ENCODE results near the gene ULK4. TPM values are rescaled to one million over a fixed set of nuclear protein-coding genes. Genes with fewer than 3 reads are reported as not detected.

Gene ULK4
- total and polyA plus RNA-seq, 2 of the 8 experiments (the other 6 are each of a cell fraction or from before 2014, with no cell fraction given) = 3.0 to 10.8 TPM

- no peak overlapping the region for H3K18ac ChIP-seq (ENCODE audit: extremely low read depth, low read length)
- DNase-seq (ENCODE audit: low read depth in 1 of 2, low spot score in 2 of 2) (no peak), FAIRE-seq (no peak)
These were observed 210.3 kb downstream of the ULK4 start for GRCh38 chr3:41751597-41751996.

More at GRCh38 chr3:41751597-41751996, 210.3 kb downstream of the ULK4 start:
- no peak overlapping the region for H4K8ac ChIP-seq (ENCODE audit: extremely low read depth, insufficient read depth, low read length)
- no peak overlapping the region for H3K4me2 ChIP-seq (ENCODE audit: insufficient read depth in 1 of 2, low read depth in 2 of 2, low read length in 2 of 2)
- H4K5ac ChIP-seq (ENCODE audit: insufficient read length, low read depth, low read length) = no peak overlapping the region
- no peak overlapping the region for H3K4ac ChIP-seq (replicated peaks; ENCODE audit: insufficient read length, low read depth, low read length)
- ChIA-PET POLR2A (ENCODE audit: partially characterized antibody) (no interaction called here), CTCF (ENCODE audit: partially characterized antibody) (interaction anchor here (1.1 kb wide), 1 partner anchor 10 kb away, joined by 3 read pairs; no protein-coding TSS in a partner anchor)
- no peaks in the 10 kb centered on the region for H3K79me1 ChIP-seq (ENCODE audit: low read depth, low read length)
- no peaks in the 10 kb centered on the region for H3K23me2 ChIP-seq (ENCODE audit: low read depth, low read length)
- H2BK5ac ChIP-seq (ENCODE audit: low read depth, low read length) = no peak overlapping the region
- no peaks in the 10 kb centered on the region for H3K9me3 ChIP-seq (ENCODE audit: insufficient read depth in 2 of 2, low read depth in 1 of 2, low read length in 1 of 2)
- H3K36me3 ChIP-seq (ENCODE audit: control insufficient read depth in 2 of 4, insufficient read depth in 4 of 4, low read length in 3 of 4) = no peaks in the 10 kb centered on the region
- H3K4me1 ChIP-seq (replicated peaks in 1 of 4; ENCODE audit: control insufficient read depth in 3 of 4, insufficient read depth in 4 of 4, low read length in 3 of 4) = no peaks in the 10 kb centered on the region
- no peaks in the 10 kb centered on the region for H4K20me1 ChIP-seq (replicated peaks in 1 of 2; ENCODE audit: control insufficient read depth in 1 of 2, insufficient read depth in 2 of 2, low read length in 2 of 2)
- H3K27ac ChIP-seq (ENCODE audit: low read depth, low read length) = no peak overlapping the region
- no peak overlapping the region for H2BK120ac ChIP-seq (replicated peaks; ENCODE audit: low read depth, low read length)
- H4K91ac ChIP-seq (replicated peaks; ENCODE audit: insufficient read length, low read length) = no peak overlapping the region
- no peak overlapping the region for H3K14ac ChIP-seq (ENCODE audit: insufficient read length)
- no peak overlapping the region for H3K9ac ChIP-seq (replicated peaks in 1 of 4; ENCODE audit: extremely low read depth in 1 of 4, low read depth in 3 of 4, low read length in 3 of 4)
- no peaks in the 10 kb centered on the region for H3K27me3 ChIP-seq (replicated peaks in 1 of 4; ENCODE audit: control insufficient read depth in 3 of 4, extremely low read depth in 1 of 4, insufficient read depth in 3 of 4, low read length in 3 of 4)
- H2BK12ac ChIP-seq (ENCODE audit: low read depth, low read length) = no peak overlapping the region
- H2AK5ac ChIP-seq (ENCODE audit: low read depth, low read length) = no peak overlapping the region
- no peaks in the 10 kb centered on the region for H3K79me2 ChIP-seq (ENCODE audit: control insufficient read depth in 1 of 2, insufficient read depth in 2 of 2, low read length in 2 of 2)
- no peak overlapping the region for H3K4me3 ChIP-seq (ENCODE audit: extremely low read depth in 1 of 4, insufficient read depth in 2 of 4, low read depth in 3 of 4, low read length in 4 of 4)
- H2AFZ ChIP-seq (ENCODE audit: low read length) = no peak overlapping the region
- no peak overlapping the region for H2BK15ac ChIP-seq (ENCODE audit: low read length)
- no peak overlapping the region for H2BK20ac ChIP-seq (ENCODE audit: low read length)
- H3K23ac ChIP-seq (ENCODE audit: insufficient read length) = no peak overlapping the region
- no peak overlapping the region for H3K56ac ChIP-seq (replicated peaks; ENCODE audit: insufficient read length, low read depth, low read length)
- no peak for TF ChIP-seq POLR2A (IDR thresholded peaks at IDR 0.05; ENCODE audit: control extremely low read depth in 1 of 2, low read depth in 2 of 2, low read length in 2 of 2)
- no peak for TF ChIP-seq SP4 (IDR thresholded peaks at IDR 0.05; ENCODE audit: low read length)
- no peak for TF ChIP-seq KDM1A (IDR thresholded peaks at IDR 0.05; ENCODE audit: borderline replicate concordance, low read length)
- no peak for TF ChIP-seq PHF8 (conservative IDR thresholded peaks at IDR 0.05; ENCODE audit: low read depth, low read length)
- TF ChIP-seq MAX (IDR thresholded peaks at IDR 0.05) = no peak
- no peak for TF ChIP-seq SIN3A (conservative IDR thresholded peaks at IDR 0.05 in 1 of 2, IDR thresholded peaks at IDR 0.05 in 1 of 2; ENCODE audit: low read depth in 1 of 2, low read length in 2 of 2)
- no peak for TF ChIP-seq CTCF (IDR thresholded peaks at IDR 0.05; ENCODE audit: control extremely low read depth in 1 of 3, insufficient read depth in 1 of 3, low read depth in 1 of 3, low read length in 3 of 3)
- no peak for TF ChIP-seq CEBPB (IDR thresholded peaks at IDR 0.05; ENCODE audit: low read depth, low read length)
- TF ChIP-seq KDM4A (IDR thresholded peaks at IDR 0.05; ENCODE audit: low read depth, low read length, severe bottlenecking) = no peak
- TF ChIP-seq TBP (IDR thresholded peaks at IDR 0.05; ENCODE audit: low read depth, low read length) = no peak

Data from H1 (cell line).